Activated CD4-positive, alpha-beta T cell treated with anti-CD3 and anti-CD28 coated beads, Interleukin-2, Interleukin-4, amounts not matched to agents 100 ng/mL and 50 ng/mL, durations not matched to agents 16 hours and 8 hours (primary cell): ENCODE measurements around the gene ZCCHC3.

ENCODE experiments used
- DNase-seq: peaks from one replicate; pipeline ENCODE4 v3.0.0-alpha.2; 2020; ENCODE audit warnings: low spot score

Gene ZCCHC3

GRCh38 chr20:346640-347316 is 49.4 kb downstream of the ZCCHC3 start, which contains the start of gene NRSN2:
NRSN2 (plus strand) TSS chr20:347111; CDS start chr20:349644, 2,533 bp downstream.
- DNase-seq, result no peak

- DNase-seq, result no peak
Observed at GRCh38 chr20:347317-347639, 49.9 kb downstream of the ZCCHC3 start.

GRCh38 chr20:347640-348484 is 50.5 kb downstream of the ZCCHC3 start:
- peak; percentile 70 for DNase-seq

GRCh38 chr20:348972-349841 is 51.8 kb downstream of the ZCCHC3 start:
- no peak for DNase-seq
